ENCODE measurements around the gene SIL1. TPM values are rescaled to one million over a fixed set of nuclear protein-coding genes. Genes with fewer than 3 reads are reported as not detected.

Gene SIL1
- total RNA-seq, 1 donor from 2014 or later, result 32.3 TPM

GRCh38 chr5:139131465-139131864 lies 66.7 kb downstream of the SIL1 start:
- TF ChIP-seq, protein P1, sequence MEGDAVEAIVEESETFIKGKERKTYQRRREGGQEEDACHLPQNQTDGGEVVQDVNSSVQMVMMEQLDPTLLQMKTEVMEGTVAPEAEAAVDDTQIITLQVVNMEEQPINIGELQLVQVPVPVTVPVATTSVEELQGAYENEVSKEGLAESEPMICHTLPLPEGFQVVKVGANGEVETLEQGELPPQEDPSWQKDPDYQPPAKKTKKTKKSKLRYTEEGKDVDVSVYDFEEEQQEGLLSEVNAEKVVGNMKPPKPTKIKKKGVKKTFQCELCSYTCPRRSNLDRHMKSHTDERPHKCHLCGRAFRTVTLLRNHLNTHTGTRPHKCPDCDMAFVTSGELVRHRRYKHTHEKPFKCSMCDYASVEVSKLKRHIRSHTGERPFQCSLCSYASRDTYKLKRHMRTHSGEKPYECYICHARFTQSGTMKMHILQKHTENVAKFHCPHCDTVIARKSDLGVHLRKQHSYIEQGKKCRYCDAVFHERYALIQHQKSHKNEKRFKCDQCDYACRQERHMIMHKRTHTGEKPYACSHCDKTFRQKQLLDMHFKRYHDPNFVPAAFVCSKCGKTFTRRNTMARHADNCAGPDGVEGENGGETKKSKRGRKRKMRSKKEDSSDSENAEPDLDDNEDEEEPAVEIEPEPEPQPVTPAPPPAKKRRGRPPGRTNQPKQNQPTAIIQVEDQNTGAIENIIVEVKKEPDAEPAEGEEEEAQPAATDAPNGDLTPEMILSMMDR (conservative IDR thresholded peaks at IDR 0.05; ENCODE audit: low read depth, low read length), result no peak
- DNase-seq (ENCODE audit: low read depth), result no peak
- no peak overlapping the region for H3K4me3 ChIP-seq (ENCODE audit: low read depth, low read length)

DNA sequence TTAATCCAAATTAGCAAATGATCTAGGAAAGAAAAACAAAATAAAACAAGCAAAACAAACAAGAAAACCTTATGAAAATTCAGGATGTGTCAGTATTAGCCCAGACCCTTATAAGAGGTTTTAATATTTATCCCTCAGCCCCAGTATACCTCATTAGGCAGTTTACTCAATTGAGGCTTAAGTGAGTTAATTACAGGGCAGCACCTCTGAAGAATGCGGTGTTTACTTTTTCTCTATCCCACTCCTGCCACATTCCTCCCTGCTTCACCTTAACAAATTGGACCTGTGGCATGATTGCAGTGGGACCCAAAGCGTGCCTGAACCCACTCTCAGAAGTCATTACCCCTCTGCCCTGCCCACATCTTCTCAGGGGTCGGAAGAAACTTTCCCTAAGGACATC lies 67.1 kb downstream of the SIL1 start:
- no peak for DNase-seq (ENCODE audit: low read depth)
- H3K4me3 ChIP-seq (ENCODE audit: low read depth, low read length), result no peak overlapping the region
- TF ChIP-seq, protein P1 (conservative IDR thresholded peaks at IDR 0.05; ENCODE audit: low read depth, low read length), result no peak

DNA sequence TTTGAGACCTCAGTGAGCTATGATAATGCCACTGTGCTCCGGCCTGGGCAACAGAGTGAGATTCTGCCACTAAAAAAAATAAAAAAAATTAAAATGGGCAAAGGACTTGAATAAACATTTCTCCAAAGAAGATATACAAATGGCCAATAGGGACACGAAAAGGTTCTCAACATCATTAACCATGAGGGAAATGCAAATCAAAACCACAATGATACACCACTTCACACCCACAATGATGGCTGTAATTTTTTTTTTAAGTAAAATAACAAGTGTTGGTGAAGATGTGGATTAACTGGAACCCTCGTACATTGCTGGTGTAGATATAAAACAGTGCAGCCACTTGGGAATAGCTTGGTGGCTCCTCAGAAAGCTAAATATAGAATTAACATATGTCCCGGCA lies 68.0 kb downstream of the SIL1 start:
- TF ChIP-seq, protein P1 (conservative IDR thresholded peaks at IDR 0.05; ENCODE audit: low read depth, low read length), result no peak
- no peak overlapping the region for H3K4me3 ChIP-seq (ENCODE audit: low read depth, low read length)
- no peak for DNase-seq (ENCODE audit: low read depth)

GRCh38 chr5:139126711-139127111 lies 71.5 kb downstream of the SIL1 start:
- DNase-seq (ENCODE audit: low read depth), result no peak
- no peak overlapping the region for H3K4me3 ChIP-seq (ENCODE audit: low read depth, low read length)
- TF ChIP-seq, protein P1 (conservative IDR thresholded peaks at IDR 0.05; ENCODE audit: low read depth, low read length), result no peak

DNA sequence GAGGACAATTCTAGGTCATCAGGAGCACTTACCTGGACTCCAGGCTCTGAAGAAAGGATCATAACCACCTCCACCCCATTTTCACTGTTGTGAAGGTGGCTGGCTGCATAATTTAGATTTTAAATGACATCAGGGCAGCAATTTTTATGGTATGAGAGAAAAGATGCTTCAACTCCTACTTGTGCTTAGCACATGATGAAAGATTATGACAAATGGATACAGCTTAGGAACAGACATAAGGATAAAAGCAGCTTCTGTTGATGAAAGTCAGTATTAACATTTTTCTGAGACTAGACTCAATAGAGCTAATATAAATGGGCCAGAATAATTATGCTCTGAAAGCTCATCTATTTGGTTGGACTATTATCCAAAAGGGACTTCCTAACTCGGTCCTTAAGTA lies 72.2 kb downstream of the SIL1 start:
- TF ChIP-seq, protein P1 (conservative IDR thresholded peaks at IDR 0.05; ENCODE audit: low read depth, low read length), result no peak
- H3K4me3 ChIP-seq (ENCODE audit: low read depth, low read length), result no peak overlapping the region
- DNase-seq (ENCODE audit: low read depth), result no peak

DNA sequence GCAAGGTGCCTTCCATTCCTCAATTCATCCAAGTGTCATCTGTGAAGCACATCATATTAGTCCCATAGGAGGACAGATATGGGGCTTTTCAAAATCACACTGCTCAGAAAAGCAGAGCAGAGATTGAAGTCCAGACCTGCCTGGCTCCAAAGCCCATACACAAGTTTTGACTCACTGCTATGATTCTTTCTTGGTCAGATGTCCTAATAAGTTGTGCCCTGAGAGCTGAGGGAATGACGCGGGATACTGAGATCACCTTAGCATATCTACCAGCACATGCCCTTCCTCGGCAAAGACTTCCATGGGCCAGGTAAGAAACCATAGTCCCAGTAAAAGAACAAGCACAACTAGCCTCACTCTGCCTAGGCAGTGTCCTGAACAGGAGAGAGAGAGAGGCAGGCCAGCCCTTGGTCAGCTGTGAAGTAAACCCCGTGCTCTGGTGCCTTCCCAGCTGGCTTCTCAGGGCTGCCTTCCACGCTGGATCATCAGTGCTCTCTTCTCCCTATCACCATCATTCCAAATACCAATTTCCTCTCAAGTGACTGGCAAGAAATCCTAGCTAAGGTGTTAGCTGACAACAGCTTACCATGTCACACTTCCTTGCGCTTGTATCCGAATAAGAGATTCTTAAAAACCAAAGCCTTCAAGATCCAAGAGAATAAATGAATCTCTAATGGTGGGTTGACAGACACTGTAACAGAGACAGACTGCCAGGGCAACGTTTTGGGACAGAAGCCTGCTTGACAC lies 73.2 kb downstream of the SIL1 start:
- TF ChIP-seq, protein P1 (conservative IDR thresholded peaks at IDR 0.05; ENCODE audit: low read depth, low read length), result no peak
- H3K4me3 ChIP-seq (ENCODE audit: low read depth, low read length), result no peak overlapping the region
- DNase-seq (ENCODE audit: low read depth), result no peak

- DNase-seq (ENCODE audit: low read depth), result no peak
- TF ChIP-seq, protein P1 (conservative IDR thresholded peaks at IDR 0.05; ENCODE audit: low read depth, low read length), result no peak
- H3K4me3 ChIP-seq (ENCODE audit: low read depth, low read length), result no peak overlapping the region
These were observed 77.0 kb downstream of the SIL1 start for GRCh38 chr5:139121120-139121519.

Measured in epithelial cell of proximal tubule (primary cell).